ENCODE measurements around the gene SLC7A6OS.
A peak's percentile ranks its signal among the peaks of the same experiment; 100 is the strongest.

Gene SLC7A6OS

GRCh38 chr16:68264128-68265077 is 46.3 kb downstream of the SLC7A6OS start, which contains the start of gene SLC7A6 (continued):
- peak; percentile 92 for TF ChIP-seq PATZ1 (tag by site-specific recombination; IDR thresholded peaks at IDR 0.05)
- TF ChIP-seq ZNF747 (tag by site-specific recombination; IDR thresholded peaks at IDR 0.05): no peak
- no peak for TF ChIP-seq ZSCAN23 (tag by site-specific recombination; IDR thresholded peaks at IDR 0.05)
- no peak for TF ChIP-seq ZNF677 (tag by site-specific recombination; IDR thresholded peaks at IDR 0.05)
- no peak; the same call in 1 of the 2 replicates for TF ChIP-seq INSM2 (tag by site-specific recombination; IDR thresholded peaks at IDR 0.05)
- no peak for TF ChIP-seq ZNF585B (tag by site-specific recombination; IDR thresholded peaks at IDR 0.05)
- TF ChIP-seq ZNF148 (tag by site-specific recombination; IDR thresholded peaks at IDR 0.05; ENCODE audit: borderline replicate concordance): no peak
- TF ChIP-seq ZNF530 (tag by site-specific recombination; IDR thresholded peaks at IDR 0.05; ENCODE audit: low read depth): no peak
- TF ChIP-seq TSHZ1 (tag by site-specific recombination; IDR thresholded peaks at IDR 0.05; ENCODE audit: borderline replicate concordance): no peak
- 0 out of 2 replicates have a peak, but pooled peaks have one; percentile 11 for TF ChIP-seq ZNF266 (tag by site-specific recombination; IDR thresholded peaks at IDR 0.05; ENCODE audit: low read depth)
- TF ChIP-seq ZSCAN30 (tag by site-specific recombination; IDR thresholded peaks at IDR 0.05): peak; percentile 47
- TF ChIP-seq ZNF335 (tag by site-specific recombination; conservative IDR thresholded peaks at IDR 0.05): peak; percentile 90
- TF ChIP-seq ZNF26 (tag by site-specific recombination; IDR thresholded peaks at IDR 0.05): no peak
- TF ChIP-seq SP3 (tag by site-specific recombination; IDR thresholded peaks at IDR 0.05): no peak
- no peak for TF ChIP-seq ZNF658 (tag by site-specific recombination; IDR thresholded peaks at IDR 0.05)
- TF ChIP-seq ZBTB10 (tag by site-specific recombination; IDR thresholded peaks at IDR 0.05): peak; percentile 66; the same call in 1 of the 2 replicates
- peak; percentile 15; the same call in 1 of the 2 replicates for TF ChIP-seq KLF9 (tag by site-specific recombination; IDR thresholded peaks at IDR 0.05; ENCODE audit: low read depth)
- no peak for TF ChIP-seq SCRT2 (tag by site-specific recombination; IDR thresholded peaks at IDR 0.05)
- TF ChIP-seq ZNF514 (tag by site-specific recombination; IDR thresholded peaks at IDR 0.05): no peak
- TF ChIP-seq ZNF155 (tag by site-specific recombination; IDR thresholded peaks at IDR 0.05): no peak
- TF ChIP-seq ZNF704 (tag by site-specific recombination; IDR thresholded peaks at IDR 0.05): no peak

Data from HEK293 (cell line).